ENCODE results near the gene BRD7. TPM values are rescaled to one million over a fixed set of nuclear protein-coding genes. Genes with fewer than 3 reads are reported as not detected.
A peak's percentile ranks its signal among the peaks of the same experiment; 100 is the strongest.

The BRD7 gene
- total and polyA plus RNA-seq, 11 donors, result 29.8 to 49.7 (median 43.7) TPM

- Histone ChIP-seq H3K36me3 (peaks cover 0 to 84% (median 20%) of the 10 kb centered on the region in 9 donors), H3K9me3 (no peaks in the 10 kb centered on the region), H3K27ac (no peak overlapping the region), H3K27me3 (no peaks in the 10 kb centered on the region), H3K4me3 (no peak overlapping the region), H3K4me1 (peaks cover 0 to 24% (median 5%) of the 10 kb centered on the region in 12 donors)
- intact Hi-C loops (cut with DNase I), result loop anchor here in 1 of 10 donors (10.0 kb wide), 1 partner anchor 46 kb away; the partner anchor contains the start of gene ADCY7
- 75 to 84% (median 78%) methylated on average over 13 to 18 of the region's 18 CpGs for WGBS, 4 donors
- TF ChIP-seq POLR2A (IDR thresholded peaks at IDR 0.05), result no peak
- TF ChIP-seq, protein P1, sequence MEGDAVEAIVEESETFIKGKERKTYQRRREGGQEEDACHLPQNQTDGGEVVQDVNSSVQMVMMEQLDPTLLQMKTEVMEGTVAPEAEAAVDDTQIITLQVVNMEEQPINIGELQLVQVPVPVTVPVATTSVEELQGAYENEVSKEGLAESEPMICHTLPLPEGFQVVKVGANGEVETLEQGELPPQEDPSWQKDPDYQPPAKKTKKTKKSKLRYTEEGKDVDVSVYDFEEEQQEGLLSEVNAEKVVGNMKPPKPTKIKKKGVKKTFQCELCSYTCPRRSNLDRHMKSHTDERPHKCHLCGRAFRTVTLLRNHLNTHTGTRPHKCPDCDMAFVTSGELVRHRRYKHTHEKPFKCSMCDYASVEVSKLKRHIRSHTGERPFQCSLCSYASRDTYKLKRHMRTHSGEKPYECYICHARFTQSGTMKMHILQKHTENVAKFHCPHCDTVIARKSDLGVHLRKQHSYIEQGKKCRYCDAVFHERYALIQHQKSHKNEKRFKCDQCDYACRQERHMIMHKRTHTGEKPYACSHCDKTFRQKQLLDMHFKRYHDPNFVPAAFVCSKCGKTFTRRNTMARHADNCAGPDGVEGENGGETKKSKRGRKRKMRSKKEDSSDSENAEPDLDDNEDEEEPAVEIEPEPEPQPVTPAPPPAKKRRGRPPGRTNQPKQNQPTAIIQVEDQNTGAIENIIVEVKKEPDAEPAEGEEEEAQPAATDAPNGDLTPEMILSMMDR (IDR thresholded peaks at IDR 0.05), result no peak
- ATAC-seq (no peak), DNase-seq (no peak)
Measured at GRCh38 chr16:50310308-50311133, 58.3 kb downstream of the BRD7 start.

DNA sequence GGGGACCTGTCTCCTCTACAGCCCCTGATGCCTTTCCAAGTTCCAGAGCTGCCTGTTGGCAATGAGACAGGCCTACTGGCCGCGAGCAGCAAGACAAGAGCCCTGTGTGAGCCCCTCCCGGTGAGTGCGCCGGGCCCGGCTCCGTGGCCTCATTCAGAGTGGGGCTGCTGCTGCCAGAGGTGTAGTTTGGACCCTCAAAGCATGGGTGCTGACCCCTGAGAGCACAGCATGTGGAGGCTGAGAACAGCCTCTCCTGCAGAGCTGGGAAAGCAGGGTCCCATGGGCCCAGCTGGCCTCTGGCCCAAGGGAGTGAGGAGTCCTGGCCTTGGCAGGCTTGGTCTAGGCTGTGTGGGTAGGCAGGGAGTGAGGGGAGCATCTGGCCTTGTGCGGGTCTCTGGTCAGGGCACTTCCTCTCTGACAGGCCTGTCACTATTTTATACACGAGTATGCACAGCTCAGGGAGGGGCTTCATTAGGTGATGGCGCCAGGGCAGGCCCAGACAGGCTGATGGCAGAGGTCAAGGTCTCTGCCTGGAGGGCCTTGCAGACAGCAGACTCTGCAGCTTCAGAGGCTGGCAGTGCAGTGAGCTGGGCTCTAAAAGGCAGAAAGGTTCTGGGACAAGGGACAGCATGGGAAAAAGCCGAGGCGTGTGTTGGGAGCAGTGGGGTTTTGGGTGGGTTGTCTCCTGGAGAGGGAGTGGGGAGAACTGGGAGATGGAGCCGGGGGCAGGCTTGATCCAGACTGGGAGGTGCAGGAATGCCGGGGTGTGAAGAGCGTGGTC, 59.1 kb downstream of the BRD7 start:
- Histone ChIP-seq H3K27ac (no peak overlapping the region), H3K4me3 (no peak overlapping the region), H3K4me1 (peaks cover 0 to 24% (median 5%) of the 10 kb centered on the region in 12 donors), H3K27me3 (no peaks in the 10 kb centered on the region), H3K9me3 (no peaks in the 10 kb centered on the region), H3K36me3 (peaks cover 0 to 84% (median 12%) of the 10 kb centered on the region in 9 donors)
- ATAC-seq (peak in 2 of 4 donors; percentile 6 to 9), DNase-seq (peak in 1 of 5 donors; percentile 64)
- WGBS, 4 donors, result 43 to 70% (median 63%) methylated on average over 10 to 15 of the region's 15 CpGs
- intact Hi-C loops (cut with DNase I), result loop anchor here in 1 of 10 donors (10.0 kb wide), 1 partner anchor 45 kb away; the partner anchor contains the start of gene ADCY7
- no peak for TF ChIP-seq POLR2A (IDR thresholded peaks at IDR 0.05)
- TF ChIP-seq, protein P1 (IDR thresholded peaks at IDR 0.05), result no peak

DNA sequence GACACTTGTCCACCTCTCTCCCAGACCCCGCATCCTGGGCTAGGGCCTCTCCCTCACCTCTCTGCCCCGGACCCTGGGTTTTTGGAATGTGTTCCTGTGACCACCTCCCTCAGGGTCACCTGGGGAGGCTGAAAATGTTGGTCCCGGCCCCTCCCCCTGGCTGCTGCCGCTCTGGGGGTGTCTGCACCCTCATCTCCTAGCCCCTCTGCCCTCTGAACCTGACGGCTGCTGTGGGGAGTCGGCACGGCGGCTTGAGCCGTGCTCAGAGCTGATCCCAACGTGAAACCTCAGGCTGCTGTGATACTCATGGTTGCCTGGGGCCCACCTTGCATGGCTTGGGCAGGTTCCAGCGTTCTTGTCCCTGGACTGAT, 59.6 kb downstream of the BRD7 start:
- no peak for ATAC-seq
- no peak for DNase-seq
- H3K27ac ChIP-seq, result no peak overlapping the region
- no peaks in the 10 kb centered on the region for H3K9me3 ChIP-seq
- intact Hi-C loops (cut with DNase I), result no loop called here
- TF ChIP-seq, protein P1 (IDR thresholded peaks at IDR 0.05), result no peak
- TF ChIP-seq POLR2A (IDR thresholded peaks at IDR 0.05), result no peak
- WGBS, 4 donors, result 80 to 89% (median 83%) methylated on average over 3 to 11 of the region's 11 CpGs
- H3K27me3 ChIP-seq, result no peaks in the 10 kb centered on the region
- H3K4me3 ChIP-seq, result no peak overlapping the region
- H3K4me1 ChIP-seq, result peaks cover 0 to 18% (median 5%) of the 10 kb centered on the region in 12 donors
- H3K36me3 ChIP-seq, result peaks cover 0 to 83% (median 6%) of the 10 kb centered on the region in 9 donors

All from heart left ventricle (tissue), 16 donors.